Measurements from ENCODE around the gene PIK3CG.
"Not testable (repeated sequence)": the region's sequence is repeated elsewhere in the genome, so short reads cannot be mapped to it uniquely, and the experiment has no call there.

PIK3CG gene

DNA sequence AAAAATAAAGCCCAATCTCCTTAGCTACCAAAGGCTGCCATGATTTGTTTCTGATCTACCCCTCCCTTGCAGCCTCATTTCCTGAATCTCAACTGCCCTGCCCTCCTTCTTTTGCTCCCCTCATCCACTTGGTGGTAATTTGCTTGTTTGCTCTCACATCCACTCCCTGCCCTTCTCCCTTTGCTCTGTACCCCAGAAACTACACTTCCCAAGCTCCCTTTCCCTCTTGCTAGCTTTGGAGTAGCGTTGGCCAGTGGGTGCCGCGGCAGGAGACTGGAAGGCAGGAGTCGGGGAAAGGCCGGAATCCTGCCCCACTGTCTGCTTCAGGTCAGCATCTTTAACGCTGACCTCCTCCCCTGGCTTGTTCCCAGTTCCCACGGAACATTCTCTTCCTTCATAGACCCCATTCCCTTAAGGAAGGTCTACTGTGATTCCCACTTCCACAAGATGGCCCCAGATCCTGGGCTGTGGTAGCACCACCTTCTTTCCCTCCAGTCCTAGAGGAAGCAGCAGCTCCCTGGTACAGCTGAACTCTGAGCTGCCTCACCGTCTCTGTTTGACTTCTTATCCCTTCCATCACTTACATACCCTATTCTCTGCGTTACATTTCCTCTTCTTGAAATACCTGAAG, 79.1 kb downstream of the PIK3CG start:
- no peak for DNase-seq

DNA sequence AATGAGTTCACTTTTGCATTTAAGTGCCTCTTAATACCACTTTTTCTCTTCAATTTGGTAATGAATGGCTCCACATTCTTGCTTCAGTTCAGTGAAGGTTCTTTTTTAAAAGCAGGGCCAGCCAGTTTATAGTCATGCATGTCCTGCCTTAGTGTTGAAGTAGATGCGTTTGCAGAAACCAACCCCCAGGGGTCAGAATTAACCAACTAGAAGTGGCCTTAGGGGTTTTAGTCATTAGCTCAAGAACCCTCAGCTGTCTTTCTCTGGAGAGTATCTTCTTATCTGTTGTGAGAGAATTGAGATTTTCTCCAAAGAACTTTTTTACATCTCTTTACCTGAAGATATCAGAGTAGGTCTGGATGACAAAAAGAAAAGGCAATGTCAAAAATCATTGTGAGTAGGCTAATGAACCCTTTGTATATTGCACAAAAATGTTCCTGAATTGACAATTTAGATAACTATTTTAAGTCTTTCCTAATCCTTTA, 82.2 kb downstream of the PIK3CG start:
- peak; percentile 9 for DNase-seq

GRCh38 chr7:106952001-106952657, 87.0 kb downstream of the PIK3CG start:
- no peak for DNase-seq

- DNase-seq: no peak
These were observed 87.7 kb downstream of the PIK3CG start for GRCh38 chr7:106952658-106953231.

DNA sequence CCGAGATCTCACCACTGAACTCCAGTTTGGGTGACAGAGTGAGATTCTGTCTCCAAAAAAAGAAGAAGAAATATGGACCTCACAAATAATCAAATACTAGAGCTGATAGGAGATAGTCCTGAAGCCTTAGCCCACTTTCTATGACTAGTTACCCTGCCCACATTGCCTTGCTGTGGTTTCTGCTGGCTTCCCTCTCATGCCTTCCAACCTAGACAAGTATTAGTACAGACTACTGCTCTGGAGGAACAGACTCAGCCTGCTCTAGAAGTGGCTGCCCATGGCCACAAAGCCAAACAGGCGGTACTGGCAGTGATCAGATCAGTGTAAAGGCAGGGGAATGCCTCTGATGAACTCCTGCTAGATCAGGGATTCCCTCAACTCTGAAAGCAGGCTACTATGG, 89.8 kb downstream of the PIK3CG start:
- no peak for DNase-seq

DNA sequence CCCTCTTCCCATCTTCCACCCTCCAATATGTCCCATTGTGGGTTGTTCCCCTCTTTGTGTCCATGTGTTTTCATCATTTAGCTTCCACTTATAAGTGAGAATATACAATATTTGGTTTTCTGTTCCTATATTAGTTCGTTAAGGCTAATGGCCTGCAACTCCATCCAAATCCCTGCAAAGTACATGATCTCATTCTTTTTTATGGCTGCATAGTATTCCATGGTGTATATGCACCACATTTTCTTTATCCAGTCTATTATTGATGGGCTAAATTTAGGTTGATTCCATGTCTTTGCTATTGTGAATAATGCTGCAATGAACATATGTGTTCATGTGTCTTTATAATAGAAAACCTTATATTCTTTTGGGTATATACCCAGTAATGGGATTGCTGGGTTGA, 90.8 kb downstream of the PIK3CG start:
- DNase-seq: not testable (repeated sequence)
